SK-N-SH treated with all-trans-retinoic acid at 6 μM for 48 hours (cell line): Measurements from ENCODE around the gene GID8.

ENCODE experiments used
- ATAC-seq: fragments of 200-7000 bp; cut with Tn5 transposase; 3 replicates; pipeline ENCODE4 v1.9.1; 2020; ENCODE audit warnings: mild to moderate bottlenecking, moderate library complexity
- ARNTL ChIP-seq: fragments of 450-650 bp; formaldehyde crosslinking; IDR thresholded peaks from 2 replicates; pipeline ENCODE4 v1.5.0; 2020; ENCODE audit warnings: low read depth, mild to moderate bottlenecking, moderate library complexity, borderline replicate concordance
- BACH2 ChIP-seq: fragments of 250-450 bp; sonication (Bioruptor Pico); IDR thresholded peaks from 2 replicates; pipeline ENCODE4 v1.9.0; 2021; ENCODE audit warnings: mild to moderate bottlenecking, borderline replicate concordance
- CSDC2 ChIP-seq: fragments of 250-450 bp; sonication (Bioruptor Pico); IDR thresholded peaks from 2 replicates; pipeline ENCODE4 v1.5.0; 2020; ENCODE audit warnings: mild to moderate bottlenecking, moderate library complexity
- ESRRG ChIP-seq: fragments of 250-450 bp; sonication (Bioruptor Pico); IDR thresholded peaks from 2 replicates; pipeline ENCODE4 v1.6.1; 2021; ENCODE audit warnings: mild to moderate bottlenecking
- GLIS3 ChIP-seq: fragments of 250-450 bp; sonication (Bioruptor Pico); IDR thresholded peaks from 2 replicates; pipeline ENCODE4 v1.5.0; 2020; ENCODE audit warnings: mild to moderate bottlenecking, moderate library complexity
- ISL1 ChIP-seq: fragments of 250-450 bp; sonication (Bioruptor Pico); IDR thresholded peaks from 2 replicates; pipeline ENCODE4 v2.1.2; 2022; ENCODE audit warnings: mild to moderate bottlenecking, moderate library complexity
- OSR1 ChIP-seq: fragments of 250-450 bp; sonication (Bioruptor Pico); IDR thresholded peaks from 2 replicates; pipeline ENCODE4 v1.8.0; 2022; ENCODE audit warnings: moderate library complexity, mild to moderate bottlenecking, inconsistent platforms
- PPARA ChIP-seq: fragments of 250-450 bp; sonication (Bioruptor Pico); IDR thresholded peaks from 2 replicates; pipeline ENCODE4 v1.5.0; 2020; ENCODE audit warnings: mild to moderate bottlenecking, borderline replicate concordance
- RARB ChIP-seq: fragments of 250-450 bp; sonication (Bioruptor Pico); IDR thresholded peaks from 2 replicates; pipeline ENCODE4 v1.8.0; 2021; ENCODE audit warnings: mild to moderate bottlenecking, moderate library complexity
- SNAI2 ChIP-seq: fragments of 250-450 bp; sonication (Bioruptor Pico); IDR thresholded peaks from 2 replicates; pipeline ENCODE4 v1.5.0; 2020; ENCODE audit warnings: mild to moderate bottlenecking, moderate library complexity
- TCF4 ChIP-seq: fragments of 250-450 bp; sonication (Bioruptor Pico); IDR thresholded peaks from 2 replicates; pipeline ENCODE4 v1.8.0; 2021; ENCODE audit warnings: mild to moderate bottlenecking, moderate library complexity, borderline replicate concordance
- TOX ChIP-seq: fragments of 250-450 bp; sonication (Bioruptor Pico); IDR thresholded peaks from 2 replicates; pipeline ENCODE4 v1.8.0; 2021; ENCODE audit warnings: mild to moderate bottlenecking, moderate library complexity, borderline replicate concordance
- TSHZ2 ChIP-seq: fragments of 250-450 bp; sonication (Bioruptor Pico); IDR thresholded peaks from 2 replicates; pipeline ENCODE4 v1.5.0; 2020; ENCODE audit warnings: mild to moderate bottlenecking, moderate library complexity
- ZC3H10 ChIP-seq: fragments of 250-450 bp; sonication (Bioruptor Pico); IDR thresholded peaks from 2 replicates; pipeline ENCODE4 v1.5.1; 2021; ENCODE audit warnings: mild to moderate bottlenecking, moderate library complexity
- ZFP3 ChIP-seq: fragments of 250-450 bp; sonication (Bioruptor Pico); IDR thresholded peaks from 2 replicates; pipeline ENCODE4 v1.5.0; 2020; ENCODE audit warnings: mild to moderate bottlenecking, moderate library complexity
- ZFP30 ChIP-seq: fragments of 450-650 bp; formaldehyde crosslinking; IDR thresholded peaks from 2 replicates; pipeline ENCODE4 v1.5.0; 2022; ENCODE audit warnings: mild to moderate bottlenecking, moderate library complexity
- ZNF565 ChIP-seq: fragments of 450-650 bp; formaldehyde crosslinking; conservative IDR thresholded peaks from 2 replicates; pipeline ENCODE4 v1.5.0; 2020; ENCODE audit warnings: low read depth, mild to moderate bottlenecking, moderate library complexity
- ZNF70 ChIP-seq: fragments of 450-650 bp; formaldehyde crosslinking; IDR thresholded peaks from 2 replicates; pipeline ENCODE4 v1.5.0; 2020; ENCODE audit warnings: mild to moderate bottlenecking, moderate library complexity
- ZNF8 ChIP-seq: fragments of 450-650 bp; formaldehyde crosslinking; IDR thresholded peaks from 2 replicates; pipeline ENCODE4 v1.5.0; 2020; ENCODE audit warnings: mild to moderate bottlenecking, moderate library complexity
- TF ChIP-seq, protein P1 (sequence below): fragments of 250-450 bp; sonication (Bioruptor Pico); IDR thresholded peaks from 2 replicates; pipeline ENCODE4 v1.5.1; 2020; ENCODE audit warnings: low read depth, mild to moderate bottlenecking, moderate library complexity
- TF ChIP-seq, protein P2 (sequence below): fragments of 250-450 bp; sonication (Bioruptor Pico); IDR thresholded peaks from 2 replicates; pipeline ENCODE4 v1.8.0; 2021; ENCODE audit warnings: low read depth, mild to moderate bottlenecking, moderate library complexity, borderline replicate concordance

Gene GID8

GRCh38 chr20:62910777-62911497 is 27.0 kb upstream of the GID8 start:
- no peak for TF ChIP-seq ZNF70
- ATAC-seq: no peak

DNA sequence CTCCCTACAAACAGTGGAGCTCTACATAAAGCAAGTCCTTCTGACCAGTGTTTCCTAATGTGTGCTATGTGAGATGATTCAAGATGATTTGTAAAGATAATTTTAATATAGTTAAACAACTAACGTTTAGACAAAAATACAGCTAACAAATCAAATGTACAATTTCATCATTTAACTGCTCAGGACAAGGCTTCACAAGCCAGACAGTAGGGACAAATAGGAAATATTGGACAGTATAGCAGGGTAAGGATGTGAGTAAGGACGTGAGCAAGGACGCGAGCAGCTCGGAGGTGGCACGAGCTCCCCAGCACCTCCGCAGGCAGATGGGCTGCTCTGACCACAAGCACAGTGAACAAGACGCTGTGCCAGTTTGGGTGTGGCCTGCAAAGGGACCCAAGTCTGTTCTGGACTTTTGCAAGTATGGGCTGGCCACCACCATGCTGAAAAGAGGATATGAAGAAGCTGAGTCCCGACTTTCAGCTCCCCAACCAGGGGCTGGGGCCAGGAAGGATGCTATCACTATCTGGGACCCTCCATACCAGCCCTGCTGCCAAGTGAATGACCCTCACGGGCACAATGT is 26.2 kb upstream of the GID8 start:
- ATAC-seq: no peak
- TF ChIP-seq ZFP30 (CRISPR knock-in tag): no peak
- no peak for TF ChIP-seq ESRRG (CRISPR knock-in tag)
- TF ChIP-seq ZFP3 (CRISPR knock-in tag): no peak
- no peak for TF ChIP-seq GLIS3 (CRISPR knock-in tag)
- no peak for TF ChIP-seq ARNTL (CRISPR knock-in tag)
- TF ChIP-seq, protein P1, sequence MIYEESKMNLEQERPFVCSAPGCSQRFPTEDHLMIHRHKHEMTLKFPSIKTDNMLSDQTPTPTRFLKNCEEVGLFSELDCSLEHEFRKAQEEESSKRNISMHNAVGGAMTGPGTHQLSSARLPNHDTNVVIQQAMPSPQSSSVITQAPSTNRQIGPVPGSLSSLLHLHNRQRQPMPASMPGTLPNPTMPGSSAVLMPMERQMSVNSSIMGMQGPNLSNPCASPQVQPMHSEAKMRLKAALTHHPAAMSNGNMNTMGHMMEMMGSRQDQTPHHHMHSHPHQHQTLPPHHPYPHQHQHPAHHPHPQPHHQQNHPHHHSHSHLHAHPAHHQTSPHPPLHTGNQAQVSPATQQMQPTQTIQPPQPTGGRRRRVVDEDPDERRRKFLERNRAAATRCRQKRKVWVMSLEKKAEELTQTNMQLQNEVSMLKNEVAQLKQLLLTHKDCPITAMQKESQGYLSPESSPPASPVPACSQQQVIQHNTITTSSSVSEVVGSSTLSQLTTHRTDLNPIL (CRISPR knock-in tag): no peak
- no peak for TF ChIP-seq OSR1 (CRISPR knock-in tag)
- no peak for TF ChIP-seq TSHZ2 (CRISPR knock-in tag)
- TF ChIP-seq ZNF8 (CRISPR knock-in tag): no peak
- no peak for TF ChIP-seq BACH2
- no peak for TF ChIP-seq CSDC2 (CRISPR knock-in tag)
- no peak for TF ChIP-seq TCF4 (CRISPR knock-in tag)
- TF ChIP-seq ZC3H10 (CRISPR knock-in tag): no peak
- TF ChIP-seq ISL1 (CRISPR knock-in tag): no peak
- no peak for TF ChIP-seq TOX (CRISPR knock-in tag)
- TF ChIP-seq ZNF70: no peak
- no peak for TF ChIP-seq SNAI2 (CRISPR knock-in tag)
- no peak for TF ChIP-seq RARB (CRISPR knock-in tag)

DNA sequence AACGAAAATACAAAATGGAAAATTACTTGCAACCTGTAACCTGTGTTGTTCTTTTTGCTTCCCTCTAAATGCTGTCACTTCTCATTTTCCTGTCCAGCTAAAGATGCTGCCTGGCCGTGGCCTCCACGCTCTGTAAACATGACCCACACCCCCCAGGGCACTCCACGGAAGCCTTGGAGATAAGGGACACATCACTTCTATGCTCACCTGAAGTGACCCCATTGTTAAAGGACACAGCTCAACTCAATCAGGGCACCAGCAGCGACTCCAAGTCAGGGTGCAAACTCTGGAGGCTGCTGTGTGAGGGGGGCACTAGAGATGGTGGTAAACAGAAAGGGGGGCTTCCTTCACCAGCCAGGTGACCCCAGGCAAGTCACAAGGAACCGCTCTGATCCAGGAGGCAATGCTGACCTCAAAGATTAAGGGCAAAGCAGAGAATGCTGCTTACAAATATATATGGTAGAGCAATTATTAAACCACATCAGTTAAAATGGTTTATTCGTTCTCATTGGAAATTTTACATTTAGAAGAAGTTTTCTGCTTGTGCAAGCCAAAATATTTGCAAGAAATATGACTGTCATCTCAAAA is 24.8 kb upstream of the GID8 start:
- no peak for ATAC-seq
- TF ChIP-seq PPARA (CRISPR knock-in tag): no peak
- TF ChIP-seq, all 23 proteins: peak for 0

GRCh38 chr20:62914436-62914835 is 23.5 kb upstream of the GID8 start:
- ATAC-seq: no peak
- no peak for TF ChIP-seq TCF4 (CRISPR knock-in tag)
- TF ChIP-seq TOX (CRISPR knock-in tag): no peak
- TF ChIP-seq ARNTL (CRISPR knock-in tag): no peak
- TF ChIP-seq ZNF8 (CRISPR knock-in tag): no peak
- TF ChIP-seq ZNF70: no peak
- TF ChIP-seq ZFP3 (CRISPR knock-in tag): no peak
- no peak for TF ChIP-seq ISL1 (CRISPR knock-in tag)
- TF ChIP-seq, protein P2, sequence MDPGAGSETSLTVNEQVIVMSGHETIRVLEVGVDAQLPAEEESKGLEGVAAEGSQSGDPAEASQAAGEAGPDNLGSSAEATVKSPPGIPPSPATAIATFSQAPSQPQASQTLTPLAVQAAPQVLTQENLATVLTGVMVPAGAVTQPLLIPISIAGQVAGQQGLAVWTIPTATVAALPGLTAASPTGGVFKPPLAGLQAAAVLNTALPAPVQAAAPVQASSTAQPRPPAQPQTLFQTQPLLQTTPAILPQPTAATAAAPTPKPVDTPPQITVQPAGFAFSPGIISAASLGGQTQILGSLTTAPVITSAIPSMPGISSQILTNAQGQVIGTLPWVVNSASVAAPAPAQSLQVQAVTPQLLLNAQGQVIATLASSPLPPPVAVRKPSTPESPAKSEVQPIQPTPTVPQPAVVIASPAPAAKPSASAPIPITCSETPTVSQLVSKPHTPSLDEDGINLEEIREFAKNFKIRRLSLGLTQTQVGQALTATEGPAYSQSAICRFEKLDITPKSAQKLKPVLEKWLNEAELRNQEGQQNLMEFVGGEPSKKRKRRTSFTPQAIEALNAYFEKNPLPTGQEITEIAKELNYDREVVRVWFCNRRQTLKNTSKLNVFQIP (CRISPR knock-in tag): no peak
- TF ChIP-seq RARB (CRISPR knock-in tag): no peak
- no peak for TF ChIP-seq TSHZ2 (CRISPR knock-in tag)
- TF ChIP-seq BACH2: no peak
- TF ChIP-seq SNAI2 (CRISPR knock-in tag): no peak
- TF ChIP-seq PPARA (CRISPR knock-in tag): no peak
- no peak for TF ChIP-seq ZC3H10 (CRISPR knock-in tag)
- no peak for TF ChIP-seq ZNF565
